GM21737 (cell line): ENCODE results near the gene MAST4.

ENCODE experiments used
- ATAC-seq: cut with Tn5 transposase; IDR thresholded peaks from one replicate; pipeline ENCODE4 v1.9.1; 2021; ENCODE audit warnings: mild to moderate bottlenecking, moderate library complexity; ENCODE audit not compliant: unreplicated experiment

Gene MAST4

GRCh38 chr5:66945389-66946349 lies 349.5 kb downstream of the MAST4 start:
- ATAC-seq = peak; percentile 98

DNA sequence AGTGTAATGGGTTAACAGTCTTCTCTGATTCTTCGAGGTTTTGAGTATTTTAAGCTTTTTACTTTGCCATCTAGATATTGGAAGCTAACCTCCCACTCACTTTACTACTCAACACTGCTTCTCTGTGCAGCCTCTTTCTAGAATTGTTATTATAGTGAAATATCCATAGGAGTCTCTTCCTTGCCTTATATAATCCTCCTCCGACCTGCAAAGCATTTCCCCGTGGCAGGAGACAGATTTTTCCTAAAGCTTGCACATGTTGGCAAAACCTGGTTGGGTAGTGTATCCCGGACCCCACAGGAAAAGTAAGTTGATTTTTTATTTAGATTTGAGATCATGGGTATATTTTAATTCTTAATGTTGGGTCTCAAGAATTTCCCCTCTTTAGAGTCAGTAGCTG lies 351.3 kb downstream of the MAST4 start:
- no peak for ATAC-seq

DNA sequence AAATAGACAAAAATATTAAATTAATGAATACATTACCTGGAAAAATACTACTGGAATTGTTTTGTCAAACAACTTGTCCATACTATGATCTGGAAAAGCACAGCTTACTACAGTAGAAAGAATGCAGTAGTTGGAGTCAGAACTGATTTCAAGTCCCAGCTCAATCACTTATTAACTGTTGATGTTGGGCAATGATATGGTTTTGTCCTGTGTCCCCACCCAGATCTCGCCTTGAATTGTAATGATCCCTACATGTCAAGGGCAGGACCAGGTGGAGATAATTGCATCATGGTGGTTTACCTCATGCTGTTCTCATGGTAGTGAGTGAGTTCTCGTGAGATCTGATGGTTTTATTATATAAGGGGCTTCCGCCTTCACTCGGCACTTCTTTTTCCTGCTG lies 352.9 kb downstream of the MAST4 start:
- no peak for ATAC-seq

DNA sequence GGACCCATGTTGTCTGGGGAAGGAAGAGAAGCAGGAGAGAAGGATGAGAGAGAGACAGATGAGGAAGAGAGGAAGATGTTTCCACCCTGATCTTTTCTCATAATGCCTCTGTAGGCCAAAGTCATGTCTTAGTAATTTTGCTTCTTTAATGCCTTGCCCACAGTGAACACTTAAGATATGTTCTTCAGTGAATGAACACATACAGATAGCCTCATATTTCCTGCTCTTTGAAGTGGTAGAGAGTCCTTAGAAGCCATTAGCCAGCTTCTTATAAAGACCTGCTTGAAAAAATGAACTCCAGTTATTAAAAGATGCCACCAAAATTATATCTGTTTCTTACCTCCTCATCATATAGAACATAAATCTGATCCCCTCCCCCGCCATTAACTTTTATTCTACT lies 356.0 kb downstream of the MAST4 start:
- no peak for ATAC-seq

DNA sequence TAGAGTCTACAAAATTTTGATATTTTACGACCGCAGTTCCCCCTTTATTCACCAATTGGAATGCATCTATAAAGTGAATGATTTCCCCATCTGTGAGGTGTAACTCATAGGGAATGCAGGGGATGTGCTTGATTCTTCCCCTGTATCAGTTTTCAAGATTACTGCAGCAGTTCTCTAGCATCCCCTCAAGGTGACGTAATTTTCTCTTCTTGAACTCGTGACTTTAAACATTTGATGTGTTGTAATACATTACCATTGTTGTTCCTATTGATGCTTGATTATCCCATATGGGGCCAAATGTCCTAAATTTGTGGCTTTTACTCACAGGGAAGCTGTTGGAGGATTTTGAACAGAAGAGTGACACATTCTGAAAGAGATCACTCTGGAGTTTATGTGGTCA lies 360.2 kb downstream of the MAST4 start:
- no peak for ATAC-seq

- no peak for ATAC-seq
Measured at GRCh38 chr5:66958201-66958979, 362.2 kb downstream of the MAST4 start.

DNA sequence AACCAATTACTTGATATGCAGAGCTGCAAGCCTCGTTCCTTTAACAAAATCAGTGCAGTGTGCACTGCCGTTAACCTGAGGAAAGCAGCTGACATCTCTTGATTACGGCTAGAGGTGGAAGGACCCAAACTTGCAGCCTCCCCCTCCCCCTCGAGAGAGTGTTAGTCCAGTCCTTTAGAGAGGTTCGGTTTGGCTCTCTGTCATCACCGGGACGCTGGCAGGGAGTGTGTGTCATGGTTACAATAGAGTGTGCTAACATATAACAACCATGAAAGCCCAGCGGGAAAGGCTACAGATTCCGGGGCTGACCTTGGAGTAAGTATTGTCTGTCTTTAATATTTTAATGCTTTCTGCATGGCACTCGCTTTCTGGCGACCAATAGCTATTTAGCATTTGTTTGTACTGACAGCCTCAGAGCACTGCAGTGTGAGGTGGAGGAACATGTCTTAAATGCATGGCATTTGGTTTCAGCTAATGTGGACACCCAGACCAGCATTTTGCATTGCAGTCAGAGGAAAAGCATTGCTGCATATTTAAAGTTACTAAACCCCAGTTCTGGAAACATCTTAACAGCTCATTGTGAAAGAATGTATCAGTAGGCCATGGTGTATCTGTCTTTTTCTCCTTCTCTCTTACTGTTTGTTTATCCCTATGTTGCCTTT lies 362.9 kb downstream of the MAST4 start:
- ATAC-seq = no peak

- no peak for ATAC-seq
Measured at GRCh38 chr5:66959653-66960052, 363.5 kb downstream of the MAST4 start.

GRCh38 chr5:66960369-66961137 lies 364.4 kb downstream of the MAST4 start:
- no peak for ATAC-seq

- no peak for ATAC-seq
Measured at GRCh38 chr5:66963559-66963971, 367.4 kb downstream of the MAST4 start.

DNA sequence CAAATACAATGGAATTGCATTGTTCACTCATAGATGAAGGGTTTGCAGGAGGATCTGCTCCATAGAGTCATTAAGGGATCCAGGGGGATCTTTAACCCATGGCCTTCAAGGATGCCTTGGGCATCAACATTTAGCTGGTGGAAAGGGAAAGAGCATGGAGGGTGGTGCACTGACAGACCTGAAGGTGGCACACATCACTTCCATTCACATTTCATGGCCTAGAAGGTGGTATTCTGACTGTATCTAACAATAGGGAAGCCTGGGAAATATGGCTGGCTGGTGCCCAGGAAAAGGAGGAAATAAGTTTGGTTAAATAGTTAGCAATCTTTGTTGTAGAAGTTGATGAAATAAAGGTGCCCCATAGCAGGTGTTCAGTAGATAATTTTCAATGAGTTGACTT lies 370.2 kb downstream of the MAST4 start:
- ATAC-seq = no peak

DNA sequence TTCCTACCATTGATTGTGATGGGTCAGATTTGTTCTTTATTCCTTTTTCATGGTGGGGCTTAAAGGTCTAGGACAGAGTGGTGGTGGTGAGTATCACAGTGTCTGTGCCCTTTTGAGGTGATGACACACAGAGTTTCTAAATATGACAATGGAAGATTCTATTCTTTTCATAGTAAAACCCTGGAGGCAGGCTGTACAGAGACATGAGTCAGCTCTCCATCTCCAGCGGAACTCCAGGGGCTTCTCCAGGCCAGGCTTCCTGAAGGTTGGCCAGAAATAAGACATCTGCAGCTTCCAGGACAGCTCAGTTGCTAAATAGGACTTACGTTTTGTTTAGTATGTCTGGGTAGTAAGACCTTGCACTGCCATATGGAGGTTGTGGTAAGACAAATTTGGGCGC lies 370.9 kb downstream of the MAST4 start:
- no peak for ATAC-seq

DNA sequence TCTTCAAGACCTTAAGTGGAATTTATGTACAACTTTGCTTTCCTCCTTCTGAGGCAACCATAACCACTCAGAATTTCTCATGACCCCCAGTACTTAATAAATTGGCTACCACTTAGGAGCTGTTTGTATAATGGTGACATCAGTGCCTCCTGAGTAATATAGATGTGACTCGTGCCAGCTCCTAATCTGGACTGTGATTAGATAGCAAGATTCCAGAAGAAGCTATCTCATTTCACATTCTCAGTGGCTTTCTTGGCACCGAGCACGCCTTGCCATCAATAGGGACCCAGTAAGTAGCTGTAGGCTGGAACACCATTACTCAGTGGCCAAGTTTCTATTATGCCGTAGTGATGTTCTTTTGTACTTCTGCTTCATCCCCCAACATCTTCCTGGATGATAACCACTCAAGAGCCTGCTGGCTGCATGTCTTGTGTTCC lies 371.7 kb downstream of the MAST4 start:
- no peak for ATAC-seq

DNA sequence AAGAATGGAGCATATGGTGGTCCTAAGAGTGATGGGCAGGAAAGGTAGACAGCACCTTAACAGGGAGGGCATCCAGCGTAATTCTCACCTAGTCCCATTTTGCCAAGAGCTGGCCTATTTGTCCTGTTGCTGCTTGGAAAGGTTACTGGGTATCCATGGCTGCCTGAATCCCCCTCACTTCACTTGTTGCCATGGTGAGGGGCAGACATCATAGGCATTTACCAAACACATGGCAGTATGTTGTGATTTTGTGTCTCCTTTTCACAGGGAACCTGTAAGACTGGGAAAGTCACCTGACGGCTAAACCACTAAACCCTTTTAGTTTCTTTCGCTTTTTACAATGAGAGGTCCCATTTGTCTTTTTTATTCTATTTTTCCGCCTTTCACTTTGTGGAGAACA lies 373.3 kb downstream of the MAST4 start:
- ATAC-seq = no peak

DNA sequence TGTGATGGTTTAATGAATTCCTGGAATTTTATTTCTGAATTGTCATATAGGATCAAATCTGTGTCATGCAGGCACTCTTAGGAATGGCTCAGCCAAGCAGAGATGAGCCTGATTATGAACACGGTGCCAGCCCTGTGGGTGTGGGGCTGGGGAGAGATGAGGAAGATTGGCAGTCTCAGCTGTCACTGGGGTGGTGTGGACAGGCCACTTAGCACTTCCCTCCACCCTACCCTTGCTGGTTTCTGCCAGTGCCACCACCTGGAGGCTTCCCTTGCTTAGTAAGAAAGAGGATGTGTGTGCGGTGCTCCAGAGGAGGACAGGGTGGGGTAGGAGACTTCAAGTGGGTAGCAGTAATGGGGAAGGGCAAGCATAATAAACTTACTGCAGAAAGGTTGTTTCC lies 373.8 kb downstream of the MAST4 start:
- no peak for ATAC-seq

- no peak for ATAC-seq
Measured at GRCh38 chr5:66972004-66972403, 375.8 kb downstream of the MAST4 start.

- ATAC-seq = no peak
Measured at GRCh38 chr5:66974256-66974655, 378.1 kb downstream of the MAST4 start.

GRCh38 chr5:66976108-66976507 lies 379.9 kb downstream of the MAST4 start:
- ATAC-seq = no peak

GRCh38 chr5:66979738-66980137 lies 383.5 kb downstream of the MAST4 start:
- no peak for ATAC-seq

GRCh38 chr5:66981266-66982055 lies 385.3 kb downstream of the MAST4 start:
- ATAC-seq = no peak
